Measurements from ENCODE around the gene ACTRT3.

DNA sequence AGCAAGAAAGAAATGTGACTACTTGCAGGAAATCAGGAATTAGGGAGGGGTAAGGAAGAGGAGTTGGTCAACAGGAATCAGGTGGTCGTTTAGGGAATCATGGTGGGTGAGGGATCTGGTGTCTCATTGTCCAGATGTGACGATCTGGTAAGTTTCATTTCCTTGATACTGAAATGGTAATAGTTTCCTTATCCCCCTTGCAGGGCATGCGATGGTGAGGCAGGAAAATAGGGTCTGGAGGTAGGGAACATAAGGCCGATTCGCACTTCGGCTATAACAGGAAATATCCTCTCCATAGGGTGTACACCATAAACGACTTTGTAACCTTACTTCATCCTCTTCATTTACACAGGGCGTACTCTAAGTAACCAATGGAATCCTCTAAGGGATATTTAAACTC lies 43.9 kb upstream of the ACTRT3 start:
- TF ChIP-seq, protein P1, sequence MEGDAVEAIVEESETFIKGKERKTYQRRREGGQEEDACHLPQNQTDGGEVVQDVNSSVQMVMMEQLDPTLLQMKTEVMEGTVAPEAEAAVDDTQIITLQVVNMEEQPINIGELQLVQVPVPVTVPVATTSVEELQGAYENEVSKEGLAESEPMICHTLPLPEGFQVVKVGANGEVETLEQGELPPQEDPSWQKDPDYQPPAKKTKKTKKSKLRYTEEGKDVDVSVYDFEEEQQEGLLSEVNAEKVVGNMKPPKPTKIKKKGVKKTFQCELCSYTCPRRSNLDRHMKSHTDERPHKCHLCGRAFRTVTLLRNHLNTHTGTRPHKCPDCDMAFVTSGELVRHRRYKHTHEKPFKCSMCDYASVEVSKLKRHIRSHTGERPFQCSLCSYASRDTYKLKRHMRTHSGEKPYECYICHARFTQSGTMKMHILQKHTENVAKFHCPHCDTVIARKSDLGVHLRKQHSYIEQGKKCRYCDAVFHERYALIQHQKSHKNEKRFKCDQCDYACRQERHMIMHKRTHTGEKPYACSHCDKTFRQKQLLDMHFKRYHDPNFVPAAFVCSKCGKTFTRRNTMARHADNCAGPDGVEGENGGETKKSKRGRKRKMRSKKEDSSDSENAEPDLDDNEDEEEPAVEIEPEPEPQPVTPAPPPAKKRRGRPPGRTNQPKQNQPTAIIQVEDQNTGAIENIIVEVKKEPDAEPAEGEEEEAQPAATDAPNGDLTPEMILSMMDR (IDR thresholded peaks at IDR 0.05; ENCODE audit: low read depth, low read length, missing input control) = no peak
- TF ChIP-seq, protein P2, sequence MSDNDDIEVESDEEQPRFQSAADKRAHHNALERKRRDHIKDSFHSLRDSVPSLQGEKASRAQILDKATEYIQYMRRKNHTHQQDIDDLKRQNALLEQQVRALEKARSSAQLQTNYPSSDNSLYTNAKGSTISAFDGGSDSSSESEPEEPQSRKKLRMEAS (IDR thresholded peaks at IDR 0.05) = no peak
- TF ChIP-seq YY1 (IDR thresholded peaks at IDR 0.05) (no peak), RXRA (IDR thresholded peaks at IDR 0.05) (no peak)
